SU-DHL-6 (cell line): Measurements from ENCODE around the gene ZNF276.

Source experiments
- H2AFZ ChIP-seq: fragments of 200-600 bp; sonication (generic); 2 replicates; pipeline ENCODE4 v1.6.1; 2014; ENCODE audit warnings: low read depth, mild to moderate bottlenecking, moderate library complexity, mixed read lengths, antibody characterized with exemption, low read length; ENCODE audit not compliant: severe bottlenecking
- H3F3A ChIP-seq: fragments of 200-600 bp; shearing (Covaris generic); 2 replicates; pipeline ENCODE4 v1.6.0; 2016; ENCODE audit warnings: antibody characterized with exemption, mild to moderate bottlenecking; ENCODE audit not compliant: insufficient read depth
- H3K27ac ChIP-seq: fragments of 200-600 bp; sonication (generic); 2 replicates; pipeline ENCODE4 v1.5.1; 2016; ENCODE audit warnings: low read depth, mild to moderate bottlenecking, low read length, moderate library complexity, mixed read lengths
- H3K27me3 ChIP-seq: fragments of 200-600 bp; sonication (generic), shearing (Covaris generic); 2 replicates; pipeline ENCODE4 v1.6.0; 2014; ENCODE audit warnings: mild to moderate bottlenecking, low read length
- H3K36me3 ChIP-seq: fragments of 200-600 bp; sonication (generic); 2 replicates; pipeline ENCODE4 v1.6.1; 2014; ENCODE audit warnings: mild to moderate bottlenecking, low read length, mixed read lengths
- H3K4me2 ChIP-seq: fragments of 300-600, 200-600 bp; shearing (Covaris generic), sonication (generic); 2 replicates; pipeline ENCODE4 v1.6.0; 2014; ENCODE audit warnings: low read length, low read depth, mild to moderate bottlenecking; ENCODE audit not compliant: poor library complexity, severe bottlenecking
- H3K4me3 ChIP-seq: fragments of 200-600 bp; sonication (generic); 2 replicates; pipeline ENCODE4 v1.5.1; 2014; ENCODE audit warnings: antibody characterized with exemption, low read length, mild to moderate bottlenecking, mixed read lengths; ENCODE audit not compliant: insufficient read depth, poor library complexity, severe bottlenecking
- H3K79me2 ChIP-seq: fragments of 200-600 bp; sonication (generic); 2 replicates; pipeline ENCODE4 v1.6.1; 2014; ENCODE audit warnings: mild to moderate bottlenecking, low read length, moderate library complexity; ENCODE audit not compliant: insufficient read depth
- H3K9ac ChIP-seq: fragments of 200-600 bp; sonication (generic); 2 replicates; pipeline ENCODE4 v1.7.0; 2014; ENCODE audit warnings: mild to moderate bottlenecking, low read length
- H3K9me2 ChIP-seq: fragments of 200-600 bp; sonication (generic); replicated peaks from 2 replicates; pipeline ENCODE4 v1.6.1; 2014; ENCODE audit warnings: low read length; ENCODE audit not compliant: insufficient read depth
- H3K9me3 ChIP-seq: fragments of 200-600 bp; sonication (generic); 2 replicates; pipeline ENCODE4 v1.6.1; 2014; ENCODE audit warnings: low read length, mixed read lengths; ENCODE audit not compliant: insufficient read depth
- H4K20me1 ChIP-seq: fragments of 200-600 bp; sonication (generic); 2 replicates; pipeline ENCODE4 v1.6.1; 2014; ENCODE audit warnings: low read depth, mild to moderate bottlenecking, antibody characterized with exemption, low read length, moderate library complexity, mixed read lengths
- CTCF ChIP-seq: fragments of 200-600 bp; sonication (generic); IDR thresholded peaks from one replicate; pipeline ENCODE4 v1.5.1; 2017; ENCODE audit warnings: antibody characterized with exemption, mild to moderate bottlenecking, low read length, moderate library complexity; ENCODE audit not compliant: insufficient read depth, poor library complexity, severe bottlenecking
- EZH2phosphoT487 ChIP-seq: fragments of 200-600 bp; sonication (generic), shearing (Covaris generic); conservative IDR thresholded peaks from 2 replicates; pipeline ENCODE4 v1.6.1; 2018; ENCODE audit warnings: mild to moderate bottlenecking, antibody characterized with exemption, low read length, moderate library complexity, mixed read lengths

The ZNF276 gene

GRCh38 chr16:89732918-89733242 lies 11.5 kb downstream of the ZNF276 start:
- Histone ChIP-seq H2AFZ (no peak overlapping the region), H3K4me3 (no peak overlapping the region), H3K4me2 (no peak overlapping the region), H3K27me3 (no peaks in the 10 kb centered on the region), H3K9me3 (no peaks in the 10 kb centered on the region), H4K20me1 (0 out of 2 replicates have a peak, but pooled peaks cover 2% of the 10 kb centered on the region), H3K79me2 (no peaks in the 10 kb centered on the region), H3F3A (peaks cover 7% of the 10 kb centered on the region; the same call in 1 of the 2 replicates), H3K27ac (no peak overlapping the region), H3K36me3 (peaks cover 8% of the 10 kb centered on the region; the same call in 1 of the 2 replicates), H3K9ac (no peak overlapping the region), H3K9me2 (no peaks in the 10 kb centered on the region)
- TF ChIP-seq EZH2phosphoT487 (no peak), CTCF (no peak)

- H3K4me3 ChIP-seq, result no peak overlapping the region
- peaks cover 8% of the 10 kb centered on the region; the same call in 1 of the 2 replicates for H3K36me3 ChIP-seq
- no peak overlapping the region for H3K27ac ChIP-seq
- no peaks in the 10 kb centered on the region for H3K79me2 ChIP-seq
- no peaks in the 10 kb centered on the region for H3K9me3 ChIP-seq
- H3K4me2 ChIP-seq, result no peak overlapping the region
- H3K9me2 ChIP-seq, result no peaks in the 10 kb centered on the region
- no peak overlapping the region for H3K9ac ChIP-seq
- H4K20me1 ChIP-seq, result 0 out of 2 replicates have a peak, but pooled peaks cover 2% of the 10 kb centered on the region
- no peaks in the 10 kb centered on the region for H3K27me3 ChIP-seq
- H2AFZ ChIP-seq, result no peak overlapping the region
- TF ChIP-seq EZH2phosphoT487 (no peak), CTCF (no peak)
- peaks cover 7% of the 10 kb centered on the region; the same call in 1 of the 2 replicates for H3F3A ChIP-seq
Measured at GRCh38 chr16:89733322-89733721, 12.0 kb downstream of the ZNF276 start.

GRCh38 chr16:89733792-89734191 lies 12.5 kb downstream of the ZNF276 start:
- Histone ChIP-seq H3K9me3 (no peaks in the 10 kb centered on the region), H3K9ac (no peak overlapping the region), H4K20me1 (0 out of 2 replicates have a peak, but pooled peaks cover 2% of the 10 kb centered on the region), H3K36me3 (peaks cover 8% of the 10 kb centered on the region; the same call in 1 of the 2 replicates), H3K4me2 (no peak overlapping the region), H3K27me3 (no peaks in the 10 kb centered on the region), H3K4me3 (no peak overlapping the region), H3K9me2 (no peaks in the 10 kb centered on the region), H2AFZ (no peak overlapping the region), H3K27ac (no peak overlapping the region), H3K79me2 (no peaks in the 10 kb centered on the region), H3F3A (peaks cover 7% of the 10 kb centered on the region; the same call in 1 of the 2 replicates)
- TF ChIP-seq EZH2phosphoT487, result no peak
- no peak for TF ChIP-seq CTCF
